DOHH2 (cell line): ENCODE measurements around the gene MBTPS1.
A peak's percentile ranks its signal among the peaks of the same experiment; 100 is the strongest.

Experiments used
- H3F3A ChIP-seq: fragments of 200-600 bp; sonication (generic), shearing (Covaris generic); 2 replicates; pipeline ENCODE4 v1.6.0; 2016; ENCODE audit warnings: antibody characterized with exemption, mild to moderate bottlenecking; ENCODE audit not compliant: control insufficient read depth, insufficient read depth
- H3K27ac ChIP-seq: fragments of 200-600 bp; sonication (generic); 2 replicates; pipeline ENCODE4 v1.5.1; 2014; ENCODE audit warnings: low read depth, mild to moderate bottlenecking, low read length, moderate library complexity
- H3K27me3 ChIP-seq: fragments of 200-600 bp; sonication (generic); 2 replicates; pipeline ENCODE4 v1.6.1; 2014; ENCODE audit warnings: mild to moderate bottlenecking, low read length, mixed read lengths; ENCODE audit not compliant: control insufficient read depth
- H3K36me3 ChIP-seq: fragments of 200-600 bp; sonication (generic); 2 replicates; pipeline ENCODE4 v1.6.1; 2014; ENCODE audit warnings: mild to moderate bottlenecking, low read length, moderate library complexity, mixed read lengths; ENCODE audit not compliant: control insufficient read depth
- H3K4me1 ChIP-seq: fragments of 200-600 bp; sonication (generic); 2 replicates; pipeline ENCODE4 v1.6.1; 2014; ENCODE audit warnings: mild to moderate bottlenecking, low read length, mixed read lengths; ENCODE audit not compliant: control insufficient read depth
- H3K4me2 ChIP-seq: fragments of 200-600 bp; sonication (generic); 2 replicates; pipeline ENCODE4 v1.6.0; 2014; ENCODE audit warnings: mild to moderate bottlenecking, low read length, moderate library complexity
- H3K4me3 ChIP-seq: fragments of 200-600 bp; sonication (generic); 2 replicates; pipeline ENCODE4 v1.5.1; 2014; ENCODE audit warnings: mild to moderate bottlenecking, low read length, mixed read lengths
- H3K79me2 ChIP-seq: fragments of 200-600 bp; sonication (generic); 2 replicates; pipeline ENCODE4 v1.6.1; 2014; ENCODE audit warnings: mild to moderate bottlenecking, low read length, mixed read lengths; ENCODE audit not compliant: control insufficient read depth
- H3K9me2 ChIP-seq: fragments of 200-600 bp; sonication (generic); replicated peaks from 2 replicates; pipeline ENCODE4 v1.6.1; 2014; ENCODE audit warnings: mild to moderate bottlenecking, low read length, mixed read lengths; ENCODE audit not compliant: control insufficient read depth
- H3K9me3 ChIP-seq: fragments of 200-600 bp; sonication (generic); 2 replicates; pipeline ENCODE4 v1.6.1; 2014; ENCODE audit warnings: antibody characterized with exemption, low read length, mixed read lengths; ENCODE audit not compliant: control insufficient read depth, insufficient read depth
- H4K20me1 ChIP-seq: fragments of 200-600 bp; sonication (generic); 2 replicates; pipeline ENCODE4 v1.6.0; 2014; ENCODE audit warnings: low read depth, mild to moderate bottlenecking, antibody characterized with exemption, low read length, moderate library complexity; ENCODE audit not compliant: control insufficient read depth, insufficient read depth
- CTCF ChIP-seq: fragments of 200-600 bp; sonication (generic); IDR thresholded peaks from one replicate; pipeline ENCODE4 v1.5.1; 2014; ENCODE audit warnings: antibody characterized with exemption, mild to moderate bottlenecking, low read depth, low read length; ENCODE audit not compliant: poor library complexity, severe bottlenecking
- EZH2phosphoT487 ChIP-seq: fragments of 200-600 bp; sonication (generic); IDR thresholded peaks from 2 replicates; pipeline ENCODE4 v1.6.1; 2017; ENCODE audit warnings: borderline replicate concordance, mild to moderate bottlenecking, antibody characterized with exemption, low read length, moderate library complexity, mixed read lengths

Gene MBTPS1

GRCh38 chr16:84062734-84063640 is 53.8 kb downstream of the MBTPS1 start:
- TF ChIP-seq EZH2phosphoT487 = no peak
- peak; percentile 96 for TF ChIP-seq CTCF
- no peaks in the 10 kb centered on the region for H3K9me3 ChIP-seq
- H3K4me2 ChIP-seq = no peak overlapping the region
- H3K9me2 ChIP-seq = no peaks in the 10 kb centered on the region
- peaks cover 85% of the 10 kb centered on the region for H3K36me3 ChIP-seq
- no peaks in the 10 kb centered on the region for H4K20me1 ChIP-seq
- H3K27me3 ChIP-seq = no peaks in the 10 kb centered on the region
- peaks cover 11% of the 10 kb centered on the region for H3F3A ChIP-seq
- no peaks in the 10 kb centered on the region for H3K4me1 ChIP-seq
- no peaks in the 10 kb centered on the region for H3K79me2 ChIP-seq
- H3K27ac ChIP-seq = no peak overlapping the region
- no peak overlapping the region for H3K4me3 ChIP-seq

- Histone ChIP-seq H3K9me2 (no peaks in the 10 kb centered on the region), H3K9me3 (no peaks in the 10 kb centered on the region), H3K4me1 (no peaks in the 10 kb centered on the region), H3F3A (peaks cover 5% of the 10 kb centered on the region; the same call in 1 of the 2 replicates), H3K36me3 (peaks cover 83% of the 10 kb centered on the region), H3K79me2 (no peaks in the 10 kb centered on the region), H3K4me3 (no peak overlapping the region), H3K27me3 (no peaks in the 10 kb centered on the region), H3K4me2 (no peak overlapping the region), H4K20me1 (no peaks in the 10 kb centered on the region), H3K27ac (no peak overlapping the region)
- TF ChIP-seq EZH2phosphoT487 (no peak), CTCF (no peak)
Observed at GRCh38 chr16:84061236-84061819, 55.4 kb downstream of the MBTPS1 start.

- Histone ChIP-seq H4K20me1 (no peaks in the 10 kb centered on the region), H3K27me3 (no peaks in the 10 kb centered on the region), H3K4me1 (no peaks in the 10 kb centered on the region), H3K79me2 (no peaks in the 10 kb centered on the region), H3F3A (peaks cover 5% of the 10 kb centered on the region; the same call in 1 of the 2 replicates), H3K4me3 (no peak overlapping the region), H3K9me3 (no peaks in the 10 kb centered on the region), H3K36me3 (peaks cover 80% of the 10 kb centered on the region), H3K27ac (no peak overlapping the region), H3K4me2 (no peak overlapping the region), H3K9me2 (no peaks in the 10 kb centered on the region)
- no peak for TF ChIP-seq EZH2phosphoT487
- TF ChIP-seq CTCF = no peak
Observed at GRCh38 chr16:84059946-84060901, 56.5 kb downstream of the MBTPS1 start.
